GM13977 (cell line): ENCODE results near the gene LANCL2.

Source experiments
- DNase-seq: peaks from one replicate; pipeline ENCODE4 v3.0.0; 2012; ENCODE audit warnings: low spot score
- in situ Hi-C: fragments of 300-500 bp; cut with MboI; formaldehyde crosslinking; loops from one replicate; pipeline ENCODE4 v1.12.0; 2022; ENCODE audit warnings: low sequenced_read_pairs, low pct_unique_long_range_greater_than_20kb, mixed read lengths, inconsistent platforms; ENCODE audit not compliant: unreplicated experiment
- TF ChIP-seq, protein P1 (sequence below): IDR thresholded peaks from 2 replicates; pipeline ENCODE4 v1.5.1; 2012; ENCODE audit warnings: mild to moderate bottlenecking, control low read depth; ENCODE audit not compliant: insufficient read depth; ENCODE audit errors: extremely low read depth, missing control alignments

LANCL2 gene

DNA sequence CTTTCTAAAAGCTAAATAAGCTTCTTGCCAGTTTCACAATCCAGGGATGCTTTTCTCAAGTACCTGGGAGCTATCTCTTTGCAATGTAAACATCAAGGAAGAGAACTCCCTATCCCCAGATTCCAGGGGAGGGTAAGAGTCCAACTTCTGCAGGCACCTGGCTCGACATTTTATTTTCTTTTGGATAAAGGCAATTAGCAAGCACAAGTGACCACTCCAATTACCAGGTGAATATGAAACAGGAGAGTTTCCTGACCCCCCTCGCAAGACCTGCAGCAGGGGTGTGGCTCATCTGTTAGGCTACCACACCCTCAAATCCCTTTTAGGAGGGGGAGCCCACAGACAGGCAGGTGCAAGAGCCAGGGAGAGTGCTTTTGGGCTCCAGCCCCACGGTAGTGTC, 28.6 kb upstream of the LANCL2 start:
- TF ChIP-seq, protein P1, sequence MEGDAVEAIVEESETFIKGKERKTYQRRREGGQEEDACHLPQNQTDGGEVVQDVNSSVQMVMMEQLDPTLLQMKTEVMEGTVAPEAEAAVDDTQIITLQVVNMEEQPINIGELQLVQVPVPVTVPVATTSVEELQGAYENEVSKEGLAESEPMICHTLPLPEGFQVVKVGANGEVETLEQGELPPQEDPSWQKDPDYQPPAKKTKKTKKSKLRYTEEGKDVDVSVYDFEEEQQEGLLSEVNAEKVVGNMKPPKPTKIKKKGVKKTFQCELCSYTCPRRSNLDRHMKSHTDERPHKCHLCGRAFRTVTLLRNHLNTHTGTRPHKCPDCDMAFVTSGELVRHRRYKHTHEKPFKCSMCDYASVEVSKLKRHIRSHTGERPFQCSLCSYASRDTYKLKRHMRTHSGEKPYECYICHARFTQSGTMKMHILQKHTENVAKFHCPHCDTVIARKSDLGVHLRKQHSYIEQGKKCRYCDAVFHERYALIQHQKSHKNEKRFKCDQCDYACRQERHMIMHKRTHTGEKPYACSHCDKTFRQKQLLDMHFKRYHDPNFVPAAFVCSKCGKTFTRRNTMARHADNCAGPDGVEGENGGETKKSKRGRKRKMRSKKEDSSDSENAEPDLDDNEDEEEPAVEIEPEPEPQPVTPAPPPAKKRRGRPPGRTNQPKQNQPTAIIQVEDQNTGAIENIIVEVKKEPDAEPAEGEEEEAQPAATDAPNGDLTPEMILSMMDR: no peak
- no peak for DNase-seq
- in situ Hi-C loops: no loop called here

DNA sequence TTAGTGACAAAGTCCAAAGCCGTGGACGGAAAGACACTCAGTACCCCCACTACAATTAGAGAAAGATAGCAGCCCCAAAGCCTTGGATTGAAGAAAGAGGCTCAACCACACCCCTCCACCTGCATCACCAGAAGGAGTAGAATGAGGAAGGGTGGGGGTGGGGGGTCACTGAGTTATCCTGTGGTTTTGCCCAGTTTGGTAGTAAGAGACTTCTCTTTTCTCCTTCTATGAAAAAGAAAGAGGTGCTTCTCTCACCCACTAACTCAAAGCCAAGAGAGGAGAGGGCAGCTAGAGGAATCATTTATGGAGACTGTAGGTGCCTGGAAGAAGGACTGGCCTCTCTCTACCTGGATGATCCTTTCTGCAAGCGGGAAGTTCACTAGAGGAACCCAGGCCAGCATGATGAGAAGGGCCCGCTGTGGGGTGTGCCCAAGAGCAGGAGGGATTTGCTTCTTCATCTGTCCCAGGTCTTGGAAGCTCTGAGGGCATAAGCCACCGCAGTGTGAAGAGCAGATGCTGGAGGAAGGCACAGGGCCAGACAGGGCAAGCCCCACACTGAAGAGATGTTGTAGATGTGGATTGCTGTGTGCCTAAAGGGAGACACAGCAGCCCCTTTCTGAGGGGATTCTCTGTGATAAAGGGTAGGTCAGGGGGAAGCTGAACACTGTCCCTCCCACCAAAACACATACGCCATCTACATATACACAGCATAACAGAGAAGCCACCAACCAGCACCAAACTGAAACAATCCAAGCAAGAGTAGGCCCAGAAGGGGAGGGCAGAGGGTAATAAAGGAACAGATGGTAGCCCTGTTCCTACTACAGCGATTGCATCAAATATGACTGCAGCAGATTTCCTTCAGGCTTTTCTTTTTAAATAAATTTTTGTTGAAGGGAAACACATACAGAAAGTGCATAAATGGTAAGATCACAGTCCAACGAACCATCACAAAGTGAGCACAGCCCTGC, 25.8 kb upstream of the LANCL2 start:
- TF ChIP-seq, protein P1: no peak
- DNase-seq: no peak
- in situ Hi-C loops: no loop called here

DNA sequence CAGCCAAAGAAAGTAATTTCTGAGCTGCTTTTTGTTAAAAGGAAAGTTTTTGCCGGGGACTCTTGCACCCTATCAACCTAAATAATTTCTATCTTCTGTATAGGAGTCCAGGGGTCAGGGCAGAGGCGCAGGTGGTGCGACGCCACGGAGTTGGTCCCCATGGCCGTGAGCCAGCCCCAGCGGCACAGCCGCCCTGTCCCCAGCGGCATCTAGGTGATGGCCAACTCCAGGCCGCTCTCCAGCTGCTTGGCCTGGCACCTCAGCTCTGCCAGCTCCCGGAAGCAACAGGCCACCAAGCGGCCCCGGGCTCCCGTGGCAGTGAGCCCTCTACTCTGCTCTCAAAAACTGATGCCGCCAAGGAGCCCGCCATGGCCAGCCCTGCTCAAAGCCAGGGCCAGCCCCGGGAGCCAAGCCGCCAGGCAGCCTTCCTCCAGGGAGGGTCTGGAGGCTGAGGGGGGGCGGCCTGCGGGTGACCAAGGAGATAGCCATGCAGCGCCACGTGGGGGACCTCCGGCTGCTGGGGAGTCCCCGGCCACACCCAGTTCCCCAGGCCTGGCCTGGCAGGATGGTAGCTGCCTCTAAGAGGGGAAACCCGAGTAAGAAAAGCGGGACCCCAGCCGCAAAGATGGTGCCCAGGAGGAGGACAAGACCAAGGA, 22.8 kb upstream of the LANCL2 start:
- DNase-seq: no peak
- TF ChIP-seq, protein P1: no peak
- in situ Hi-C loops: no loop called here

DNA sequence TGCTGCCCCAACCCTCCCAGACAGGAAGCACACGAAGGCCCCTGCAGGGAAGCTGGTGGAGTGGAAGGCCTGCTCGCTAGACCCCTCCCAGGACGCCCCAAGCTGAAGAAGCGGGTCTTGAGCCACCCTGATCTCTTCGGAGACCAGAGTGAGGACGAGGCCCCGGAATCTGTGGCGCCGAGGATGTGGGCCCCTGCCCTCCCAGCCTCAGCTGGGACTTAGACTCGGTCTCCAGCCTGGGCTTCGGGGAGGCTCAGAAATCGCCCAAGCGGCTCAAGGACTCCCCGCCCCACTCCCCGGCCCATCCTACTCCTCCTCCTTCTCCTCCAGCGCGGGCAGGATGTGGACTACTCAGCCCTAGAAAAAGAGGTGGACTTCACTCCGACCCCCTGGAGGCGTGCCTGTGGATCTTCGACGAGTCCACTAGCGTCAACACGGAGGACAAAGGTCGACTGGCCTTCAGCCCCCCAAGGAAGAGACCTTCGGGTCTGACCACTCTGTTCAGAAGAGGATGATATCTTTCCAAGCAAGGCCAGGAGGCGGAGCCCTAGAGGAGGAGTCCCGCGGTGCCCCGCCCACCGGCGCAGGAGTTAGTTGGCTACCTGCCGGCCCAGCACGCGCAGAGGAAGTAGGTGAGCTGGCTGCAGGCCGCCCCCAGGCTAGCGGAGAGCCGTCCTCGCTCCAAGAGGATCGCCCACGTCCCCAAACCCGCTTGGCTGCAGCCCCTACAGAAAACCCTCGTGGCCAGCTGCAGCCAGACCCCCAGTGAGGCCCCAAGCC, 21.9 kb upstream of the LANCL2 start:
- TF ChIP-seq, protein P1: no peak
- DNase-seq: no peak
- in situ Hi-C loops: no loop called here

DNA sequence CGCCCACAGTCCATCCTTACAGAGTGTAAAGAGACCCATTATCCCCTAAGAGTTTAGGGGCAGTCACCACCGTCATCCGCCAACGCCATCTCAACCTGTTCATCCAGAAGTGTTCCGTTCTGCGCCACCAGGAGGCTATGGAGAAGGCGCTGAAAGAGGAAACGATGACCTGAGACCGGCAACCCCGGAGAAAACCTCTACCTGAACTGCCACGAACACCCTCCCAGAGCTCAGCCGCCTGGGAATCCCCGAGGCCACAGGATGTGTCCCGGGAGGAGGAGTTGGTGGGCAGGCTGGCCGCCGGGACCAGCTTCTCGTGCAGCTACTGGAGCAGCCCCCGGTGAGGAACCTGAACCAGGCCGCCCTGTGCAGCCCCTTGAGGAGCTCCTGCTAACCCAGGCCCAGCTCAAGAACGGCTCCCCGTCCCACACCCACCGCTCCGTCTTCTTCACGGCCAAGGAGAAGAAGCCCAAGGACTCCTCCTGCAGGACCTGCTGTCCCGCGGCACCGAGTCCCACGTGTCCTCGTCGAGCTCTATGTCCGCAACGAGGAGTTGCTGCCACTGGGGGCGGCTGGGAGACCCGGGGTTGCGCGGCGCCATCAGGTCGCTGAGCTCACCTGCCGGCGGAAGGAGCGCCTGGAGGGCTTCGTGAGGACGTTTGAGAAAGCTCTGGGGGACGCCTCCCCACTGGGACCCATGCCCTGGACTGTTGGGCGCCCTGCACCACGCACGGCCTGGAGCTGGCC, 21.1 kb upstream of the LANCL2 start:
- no peak for DNase-seq
- TF ChIP-seq, protein P1: no peak
- in situ Hi-C loops: no loop called here

DNA sequence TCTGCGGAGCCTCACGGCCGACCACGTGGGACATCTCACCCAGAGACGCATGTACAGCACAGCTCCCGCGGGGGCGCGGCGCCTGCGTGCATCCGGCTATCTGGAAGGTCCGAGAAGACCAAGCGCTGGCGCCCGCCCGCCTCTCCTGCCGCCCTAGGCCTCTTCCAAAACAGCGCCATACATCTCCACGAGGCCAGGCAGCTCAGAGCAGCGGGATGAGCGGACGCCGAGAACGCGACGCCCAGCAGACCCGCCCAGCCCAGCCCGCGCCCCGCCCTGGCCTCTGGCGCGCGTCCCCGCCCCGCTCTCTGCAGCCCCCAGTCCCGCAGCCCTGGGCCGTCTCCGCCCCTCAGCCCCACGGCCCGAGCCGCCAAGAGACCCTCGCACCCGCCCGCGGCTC, 20.3 kb upstream of the LANCL2 start:
- no peak for DNase-seq
- TF ChIP-seq, protein P1: no peak
- in situ Hi-C loops: no loop called here
